HepG2 (cell line): Measurements from ENCODE around the gene KDM5B. TPM values are rescaled to one million over a fixed set of nuclear protein-coding genes. Genes with fewer than 3 reads are reported as not detected.

Experiments used
- ATAC-seq: fragments of 200-7000 bp; cut with Tn5 transposase; 3 replicates; pipeline ENCODE4 v1.9.1; 2020; ENCODE audit warnings: mild to moderate bottlenecking, moderate library complexity
- BruUV-seq: library from RNA; stranded (reverse); fragments of 400-500 nt; replicated peaks from 2 replicates; lab custom pipeline; 2021; lab: Mats Ljungman, UMichigan
- CTCF ChIA-PET: fragments of 300-600 bp; formaldehyde crosslinking; extraction: SDS; loops from one replicate; lab custom pipeline; 2021; ENCODE audit warnings: low total read pairs, inconsistent platforms, low intra/inter-chr PET ratio; lab: Yijun Ruan, JAX
- POLR2A ChIA-PET: fragments of 350-600 bp; sonication (Branson Sonifier 250); formaldehyde crosslinking; loops from one replicate; lab custom pipeline; 2020; ENCODE audit warnings: antibody characterized with exemption, inconsistent platforms; lab: Yijun Ruan, JAX
- DNase-seq: peaks from one replicate; pipeline ENCODE4 v3.0.0-alpha.2; 2015; ENCODE audit warnings: low spot score
- FAIRE-seq: peaks from 3 replicates; lab custom pipeline; 2011; peaks lifted over from hg19 to GRCh38; lab: Jason Lieb, UNC
- H2AFZ ChIP-seq: one replicate; pipeline ENCODE4 v1.6.1; 2011; ENCODE audit warnings: low read length, inconsistent platforms
- H3K27ac ChIP-seq: fragments of 300-600 bp; 3 replicates; pipeline ENCODE4 v1.8.0; 2011; ENCODE audit warnings: mixed run types, mild to moderate bottlenecking, mixed read lengths, low read length, inconsistent platforms; ENCODE audit not compliant: insufficient read depth; ENCODE audit errors: extremely low read length
- H3K27me3 ChIP-seq, 2 experiments: fragments of 200-600 bp in 1 of 2; 2 replicates in 1 of 2; 3 replicates in 1 of 2; pipeline versions ENCODE4 v1.6.0 to v1.8.0; 2011; ENCODE audit warnings: low read length in 2 of 2, mild to moderate bottlenecking in 2 of 2, moderate library complexity in 2 of 2, inconsistent platforms in 1 of 2; ENCODE audit not compliant: insufficient read depth in 2 of 2, control insufficient read depth in 1 of 2
- H3K36me3 ChIP-seq, 2 experiments: fragments of 200-600 bp in 1 of 2; replicated peaks in 1 of 2; 2 replicates in 1 of 2; 3 replicates in 1 of 2; pipeline versions ENCODE4 v1.5.1 to v1.8.0; 2011; ENCODE audit warnings: low read length in 2 of 2, inconsistent platforms in 1 of 2; ENCODE audit not compliant: insufficient read depth in 2 of 2, control insufficient read depth in 1 of 2
- H3K4me1 ChIP-seq: 2 replicates; pipeline ENCODE4 v1.5.1; 2012; ENCODE audit warnings: low read length, inconsistent platforms; ENCODE audit not compliant: insufficient read depth
- H3K4me2 ChIP-seq: 2 replicates; pipeline ENCODE4 v1.6.0; 2011; ENCODE audit warnings: low read depth, low read length, inconsistent platforms
- H3K4me3 ChIP-seq, 3 experiments: fragments of 200-600 bp in 1 of 3; sonication (generic), shearing (Covaris generic) in 1 of 3; replicated peaks in 1 of 3; 2 replicates each; pipeline ENCODE4 v1.5.1; 2011 to 2016; ENCODE audit warnings: low read length in 3 of 3, inconsistent platforms in 2 of 3, low read depth in 2 of 3, mild to moderate bottlenecking in 2 of 3, control low read depth in 1 of 3, mixed read lengths in 1 of 3; ENCODE audit not compliant: insufficient read depth in 1 of 3
- H3K79me2 ChIP-seq: one replicate; pipeline ENCODE4 v1.6.1; 2011; ENCODE audit warnings: low read length, inconsistent platforms; ENCODE audit not compliant: insufficient read depth
- H3K9ac ChIP-seq: 2 replicates; pipeline ENCODE4 v1.6.0; 2011; ENCODE audit warnings: mild to moderate bottlenecking, low read depth, low read length, inconsistent platforms; ENCODE audit not compliant: insufficient read depth
- H3K9me3 ChIP-seq: 2 replicates; pipeline ENCODE4 v1.5.1; 2012; ENCODE audit warnings: mild to moderate bottlenecking, low read length
- H4K20me1 ChIP-seq: 2 replicates; pipeline ENCODE4 v1.6.0; 2011; ENCODE audit warnings: inconsistent platforms, mild to moderate bottlenecking, low read length, moderate library complexity; ENCODE audit not compliant: insufficient read depth
- AHR ChIP-seq: IDR thresholded peaks from 2 replicates; pipeline ENCODE4 v1.6.1; 2018; ENCODE audit warnings: missing genetic modification reagents, missing compliant biosample characterization
- KDM6A ChIP-seq: IDR thresholded peaks from 2 replicates; pipeline ENCODE4 v1.6.1; 2016; ENCODE audit warnings: low read depth
- SCMH1 ChIP-seq: sonication (generic); formaldehyde crosslinking; IDR thresholded peaks from 2 replicates; pipeline ENCODE4 v1.9.0; 2021; ENCODE audit warnings: missing genetic modification reagents, mild to moderate bottlenecking, borderline replicate concordance
- SIN3A ChIP-seq: IDR thresholded peaks from 2 replicates; pipeline ENCODE4 v1.6.1; 2011; ENCODE audit warnings: low read depth, mild to moderate bottlenecking, control low read depth, low read length, borderline replicate concordance
- U2AF2 ChIP-seq: fragments of 200-400 bp; formaldehyde crosslinking; IDR thresholded peaks from 2 replicates; pipeline ENCODE4 v1.6.1; 2017; ENCODE audit warnings: low read depth, mild to moderate bottlenecking, low read length
- ZBTB42 ChIP-seq: sonication (generic); formaldehyde crosslinking; IDR thresholded peaks from 2 replicates; pipeline ENCODE4 v1.5.0; 2020; ENCODE audit warnings: mild to moderate bottlenecking, missing genetic modification reagents
- ZNF441 ChIP-seq: sonication (generic); formaldehyde crosslinking; IDR thresholded peaks from 2 replicates; pipeline ENCODE4 v1.7.0; 2021; ENCODE audit warnings: missing genetic modification reagents, borderline replicate concordance
- ZNF557 ChIP-seq: sonication (generic); formaldehyde crosslinking; IDR thresholded peaks from 2 replicates; pipeline ENCODE4 v1.4.0; 2020; ENCODE audit warnings: missing genetic modification reagents
- ZNF619 ChIP-seq: sonication (generic); formaldehyde crosslinking; IDR thresholded peaks from 2 replicates; pipeline ENCODE4 v1.4.0; 2020; ENCODE audit warnings: mild to moderate bottlenecking, missing genetic modification reagents
- WGBS: methylation state at CpG from one replicate; pipeline ENCODE4 v1.1.6; 2017; ENCODE audit warnings: low lambda C conversion rate; 5-methylcytosine and 5-hydroxymethylcytosine counted together
- in situ Hi-C: cut with HindIII; loops from 2 replicates; pipeline ENCODE4 v1.10.0; 2017; ENCODE audit warnings: low pct_unique_long_range_greater_than_20kb; ENCODE audit not compliant: extremely low pct_ligation_motif_present
- intact Hi-C: fragments of 100-400 bp; cut with micrococcal nuclease; formaldehyde crosslinking; loops from one replicate; pipeline ENCODE4 v1.10.0; 2022; ENCODE audit not compliant: unreplicated experiment
- polyA plus RNA-seq, 8 experiments: library from polyadenylated mRNA; depleted of rRNA in 3 of 8; stranded (reverse) in 7 of 8; unstranded in 1 of 8; fragments of >200 nt; fragmentation: Illumina TruSeq in 4 of 8; extraction: Trizol in 4 of 8; gene quantifications; 2 replicates each; pipeline versions ENCODE4 v1.2.1 to v1.2.3, GENCODE V29; 2011 to 2016; ENCODE audit warnings: low read depth in 4 of 8, missing spikeins in 1 of 8, mixed read lengths in 1 of 8; ENCODE audit not compliant: insufficient read depth in 1 of 8
- total RNA-seq, 5 experiments: library from RNA; depleted of rRNA; stranded (reverse); fragments of >200 nt; fragmentation: Illumina TruSeq; extraction: Trizol; gene quantifications; 2 replicates each; pipeline ENCODE4 v1.2.3, GENCODE V29; 2016; ENCODE audit warnings: low read depth in 1 of 5
- TF ChIP-seq, protein P1 (sequence below): sonication (generic); formaldehyde crosslinking; IDR thresholded peaks from 2 replicates; pipeline ENCODE4 v1.8.0; 2022; ENCODE audit warnings: mild to moderate bottlenecking, missing genetic modification reagents, moderate library complexity
- TF ChIP-seq, protein P2 (sequence below): sonication (generic); formaldehyde crosslinking; IDR thresholded peaks from 2 replicates; pipeline ENCODE4 v1.9.0; 2021; ENCODE audit warnings: missing genetic modification reagents, borderline replicate concordance

Gene KDM5B
- total and polyA plus RNA-seq, 2 of the 13 experiments (the other 11 are each of a cell fraction or from before 2014, with no cell fraction given): 34.2 to 35.4 TPM

DNA sequence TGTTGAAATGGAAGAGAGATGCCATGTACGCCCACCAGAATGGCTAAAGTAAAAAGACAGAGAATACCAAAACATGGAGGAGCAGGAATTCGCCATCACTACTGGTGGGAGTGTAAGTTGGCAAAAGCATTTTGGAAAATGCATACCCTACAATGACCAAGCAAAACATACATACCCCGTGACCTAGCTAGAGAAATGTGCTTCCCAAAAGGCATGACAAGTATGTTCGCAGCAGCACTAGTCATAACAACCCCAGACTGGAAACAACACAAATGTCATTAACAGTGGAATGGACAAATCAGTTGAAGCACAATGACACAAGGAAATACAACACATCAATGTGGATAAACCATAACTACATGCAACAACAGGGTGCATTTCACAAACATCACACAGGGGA lies 125.2 kb downstream of the KDM5B start:
- intact Hi-C loops: no loop called here
- no peak for DNase-seq
- no peaks in the 10 kb centered on the region for H3K9me3 ChIP-seq
- no peak for ATAC-seq
- H3K27me3 ChIP-seq: peaks cover 1 to 49% of the 10 kb centered on the region in 2 experiments; a peak in 2 of 5 replicates
- no peaks in the 10 kb centered on the region for H3K36me3 ChIP-seq
- H3K4me2 ChIP-seq: no peak overlapping the region
- ChIA-PET CTCF (no interaction called here), POLR2A (no interaction called here)
- no peaks in the 10 kb centered on the region for H3K79me2 ChIP-seq
- no peak overlapping the region for H3K4me3 ChIP-seq
- TF ChIP-seq SIN3A (no peak), U2AF2 (no peak), KDM6A (no peak), ZNF441 (CRISPR knock-in tag) (no peak), AHR (CRISPR knock-in tag) (no peak), ZNF619 (CRISPR knock-in tag) (no peak), SCMH1 (CRISPR knock-in tag) (no peak), ZBTB42 (CRISPR knock-in tag) (no peak), ZNF557 (CRISPR knock-in tag) (no peak)
- TF ChIP-seq, protein P1, sequence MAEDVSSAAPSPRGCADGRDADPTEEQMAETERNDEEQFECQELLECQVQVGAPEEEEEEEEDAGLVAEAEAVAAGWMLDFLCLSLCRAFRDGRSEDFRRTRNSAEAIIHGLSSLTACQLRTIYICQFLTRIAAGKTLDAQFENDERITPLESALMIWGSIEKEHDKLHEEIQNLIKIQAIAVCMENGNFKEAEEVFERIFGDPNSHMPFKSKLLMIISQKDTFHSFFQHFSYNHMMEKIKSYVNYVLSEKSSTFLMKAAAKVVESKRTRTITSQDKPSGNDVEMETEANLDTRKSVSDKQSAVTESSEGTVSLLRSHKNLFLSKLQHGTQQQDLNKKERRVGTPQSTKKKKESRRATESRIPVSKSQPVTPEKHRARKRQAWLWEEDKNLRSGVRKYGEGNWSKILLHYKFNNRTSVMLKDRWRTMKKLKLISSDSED (CRISPR knock-in tag): no peak
- TF ChIP-seq, protein P2, sequence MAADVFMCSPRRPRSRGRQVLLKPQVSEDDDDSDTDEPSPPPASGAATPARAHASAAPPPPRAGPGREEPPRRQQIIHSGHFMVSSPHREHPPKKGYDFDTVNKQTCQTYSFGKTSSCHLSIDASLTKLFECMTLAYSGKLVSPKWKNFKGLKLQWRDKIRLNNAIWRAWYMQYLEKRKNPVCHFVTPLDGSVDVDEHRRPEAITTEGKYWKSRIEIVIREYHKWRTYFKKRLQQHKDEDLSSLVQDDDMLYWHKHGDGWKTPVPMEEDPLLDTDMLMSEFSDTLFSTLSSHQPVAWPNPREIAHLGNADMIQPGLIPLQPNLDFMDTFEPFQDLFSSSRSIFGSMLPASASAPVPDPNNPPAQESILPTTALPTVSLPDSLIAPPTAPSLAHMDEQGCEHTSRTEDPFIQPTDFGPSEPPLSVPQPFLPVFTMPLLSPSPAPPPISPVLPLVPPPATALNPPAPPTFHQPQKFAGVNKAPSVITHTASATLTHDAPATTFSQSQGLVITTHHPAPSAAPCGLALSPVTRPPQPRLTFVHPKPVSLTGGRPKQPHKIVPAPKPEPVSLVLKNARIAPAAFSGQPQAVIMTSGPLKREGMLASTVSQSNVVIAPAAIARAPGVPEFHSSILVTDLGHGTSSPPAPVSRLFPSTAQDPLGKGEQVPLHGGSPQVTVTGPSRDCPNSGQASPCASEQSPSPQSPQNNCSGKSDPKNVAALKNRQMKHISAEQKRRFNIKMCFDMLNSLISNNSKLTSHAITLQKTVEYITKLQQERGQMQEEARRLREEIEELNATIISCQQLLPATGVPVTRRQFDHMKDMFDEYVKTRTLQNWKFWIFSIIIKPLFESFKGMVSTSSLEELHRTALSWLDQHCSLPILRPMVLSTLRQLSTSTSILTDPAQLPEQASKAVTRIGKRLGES (CRISPR knock-in tag): no peak
- H3K4me1 ChIP-seq: no peaks in the 10 kb centered on the region
- in situ Hi-C loops: no loop called here
- 14% methylated on average over 4 of the region's 4 CpGs for WGBS
- no peak overlapping the region for H3K9ac ChIP-seq
- no peaks in the 10 kb centered on the region; the same call in 1 of the 2 replicates for H4K20me1 ChIP-seq
- no peak for FAIRE-seq
- no peak overlapping the region for H3K27ac ChIP-seq
- BruUV-seq: no TSS peak
- no peak overlapping the region for H2AFZ ChIP-seq
